Measurements from ENCODE around the gene TLR8.

- TF ChIP-seq EZH2 (IDR thresholded peaks at IDR 0.05; ENCODE audit: insufficient read depth, low read length): no peak
- TF ChIP-seq, protein P1, sequence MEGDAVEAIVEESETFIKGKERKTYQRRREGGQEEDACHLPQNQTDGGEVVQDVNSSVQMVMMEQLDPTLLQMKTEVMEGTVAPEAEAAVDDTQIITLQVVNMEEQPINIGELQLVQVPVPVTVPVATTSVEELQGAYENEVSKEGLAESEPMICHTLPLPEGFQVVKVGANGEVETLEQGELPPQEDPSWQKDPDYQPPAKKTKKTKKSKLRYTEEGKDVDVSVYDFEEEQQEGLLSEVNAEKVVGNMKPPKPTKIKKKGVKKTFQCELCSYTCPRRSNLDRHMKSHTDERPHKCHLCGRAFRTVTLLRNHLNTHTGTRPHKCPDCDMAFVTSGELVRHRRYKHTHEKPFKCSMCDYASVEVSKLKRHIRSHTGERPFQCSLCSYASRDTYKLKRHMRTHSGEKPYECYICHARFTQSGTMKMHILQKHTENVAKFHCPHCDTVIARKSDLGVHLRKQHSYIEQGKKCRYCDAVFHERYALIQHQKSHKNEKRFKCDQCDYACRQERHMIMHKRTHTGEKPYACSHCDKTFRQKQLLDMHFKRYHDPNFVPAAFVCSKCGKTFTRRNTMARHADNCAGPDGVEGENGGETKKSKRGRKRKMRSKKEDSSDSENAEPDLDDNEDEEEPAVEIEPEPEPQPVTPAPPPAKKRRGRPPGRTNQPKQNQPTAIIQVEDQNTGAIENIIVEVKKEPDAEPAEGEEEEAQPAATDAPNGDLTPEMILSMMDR (IDR thresholded peaks at IDR 0.05; ENCODE audit: insufficient read depth, low read depth, low read length): no peak
Measured at GRCh38 chrX:12896935-12897334, 9.5 kb upstream of the TLR8 start.

Measured in astrocyte (in vitro differentiated cells and primary cell).